ENCODE data around the gene COL10A1.
A peak's percentile ranks its signal among the peaks of the same experiment; 100 is the strongest.
"Not testable (repeated sequence)": the region's sequence is repeated elsewhere in the genome, so short reads cannot be mapped to it uniquely, and the experiment has no call there.

COL10A1 gene

DNA sequence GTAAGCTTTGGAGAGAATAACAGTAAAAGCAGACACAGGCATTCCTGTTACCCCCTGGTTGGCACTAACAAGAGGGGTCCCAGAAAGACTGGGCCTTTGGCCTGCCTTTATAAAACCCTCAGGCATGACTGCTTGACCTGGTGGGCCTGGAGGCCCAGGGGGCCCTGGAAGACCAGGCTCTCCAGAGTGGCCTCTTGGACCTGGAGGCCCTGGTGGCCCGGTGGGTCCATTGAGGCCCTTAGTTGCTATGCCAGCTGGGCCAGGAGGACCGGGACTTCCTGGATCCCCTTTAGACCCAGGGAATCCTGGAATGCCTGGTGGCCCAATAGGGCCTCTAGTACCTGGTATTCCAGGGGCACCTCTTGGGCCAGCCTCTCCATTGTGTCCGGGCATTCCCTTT lies 5.5 kb downstream of the COL10A1 start:
- DNase-seq (ENCODE audit: low spot score): no peak

DNA sequence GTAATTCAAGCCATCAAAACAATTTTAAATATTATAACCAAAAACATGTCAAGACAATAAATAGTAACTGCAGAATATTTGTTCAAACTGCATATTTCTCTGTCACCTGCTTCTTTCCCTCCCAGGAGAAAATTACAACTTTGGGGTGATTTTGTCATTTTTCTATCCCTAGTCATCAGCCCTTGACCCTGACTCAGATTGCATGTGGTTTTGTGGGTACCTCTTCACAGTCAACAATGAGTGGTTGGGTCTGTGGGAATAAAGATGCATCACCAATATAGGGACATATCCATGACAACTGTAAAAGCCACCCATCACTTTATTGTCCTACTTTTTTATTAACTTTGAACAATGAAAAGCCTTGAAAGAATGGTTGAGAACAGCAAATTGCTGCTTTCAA lies 7.3 kb downstream of the COL10A1 start:
- no peak for DNase-seq (ENCODE audit: low spot score)

DNA sequence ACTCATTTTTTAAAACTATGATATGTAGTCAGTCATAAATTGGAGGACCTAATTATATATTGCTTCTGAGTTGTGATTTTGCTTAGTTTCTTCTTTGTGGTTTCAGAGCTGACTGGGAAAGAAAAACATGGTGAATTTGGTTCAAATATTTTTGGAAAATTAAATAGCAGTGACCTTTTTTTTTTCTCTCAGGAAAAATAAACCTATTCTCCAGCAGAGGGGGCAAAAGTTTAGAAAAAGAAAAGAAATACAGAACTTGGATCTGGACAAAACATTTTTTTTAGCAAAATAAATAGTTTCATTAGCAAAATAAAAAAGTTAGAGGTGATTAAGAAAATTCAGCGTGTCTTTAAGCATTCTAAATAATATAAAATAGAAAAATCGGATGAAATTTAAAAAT lies 10.2 kb downstream of the COL10A1 start:
- DNase-seq (ENCODE audit: low spot score): no peak

DNA sequence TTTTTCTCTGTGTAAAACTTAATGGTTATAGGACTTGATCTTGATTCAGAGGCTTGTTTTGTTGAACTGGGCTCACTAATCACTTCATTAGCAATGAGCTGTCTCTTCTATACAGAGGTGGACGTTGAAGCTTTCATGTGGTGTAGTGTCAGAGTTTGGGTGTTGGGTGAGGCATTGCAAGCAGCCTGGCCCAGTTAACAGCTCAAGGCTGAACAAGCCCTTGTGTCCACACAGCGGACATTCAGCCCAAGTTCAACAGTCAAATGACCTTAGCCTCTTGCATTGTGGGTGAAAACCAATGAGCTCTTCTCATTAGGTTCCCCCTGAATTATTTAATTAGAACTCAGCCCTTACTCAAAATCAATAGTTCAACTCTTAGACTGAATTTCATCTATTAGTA lies 12.5 kb downstream of the COL10A1 start:
- no peak for DNase-seq (ENCODE audit: low spot score)

DNA sequence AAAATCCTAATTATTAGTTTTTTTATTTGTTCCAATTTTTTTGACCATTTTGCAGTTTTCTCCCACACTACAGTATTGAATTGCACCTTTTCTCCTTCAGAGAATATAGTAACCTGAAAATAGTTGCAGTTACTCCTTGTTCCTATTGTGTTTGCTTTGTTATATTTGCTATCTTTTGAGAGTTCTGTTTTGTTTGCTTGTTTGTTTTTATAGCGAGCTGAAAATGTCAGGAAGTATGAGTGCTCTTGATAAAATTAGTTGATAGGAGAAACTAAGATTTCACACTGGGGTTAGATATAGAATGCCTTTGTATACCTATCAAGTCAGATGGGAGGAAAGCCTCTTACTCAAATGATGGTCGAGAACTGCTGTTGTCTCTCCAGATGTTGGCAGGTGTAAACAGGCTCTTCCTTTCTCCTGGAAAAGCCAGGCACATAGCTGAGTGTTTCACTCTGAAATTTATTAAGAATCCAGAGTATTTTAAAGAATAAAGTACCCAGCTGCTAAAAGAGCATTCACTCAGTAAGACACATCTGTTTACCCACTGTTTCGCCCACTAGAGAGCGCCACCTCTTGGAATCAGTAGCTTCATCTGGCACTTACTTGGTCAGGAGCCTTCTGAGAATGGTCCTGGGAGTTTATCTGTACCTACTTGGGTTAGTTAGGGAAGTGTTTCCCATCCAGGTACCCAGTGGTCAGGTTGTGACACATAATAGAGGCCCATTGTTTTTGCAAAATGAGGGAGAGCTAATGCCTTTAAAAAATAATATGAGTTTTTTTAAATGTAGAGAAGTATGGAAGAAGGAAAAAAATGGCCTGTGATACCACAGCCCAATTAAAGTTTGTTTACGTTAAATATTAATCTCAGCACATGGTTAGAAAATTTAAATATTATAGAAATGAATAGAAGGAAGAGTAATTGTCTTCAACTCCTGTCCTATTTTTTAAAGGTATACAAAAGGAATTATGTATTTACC lies 14.1 kb downstream of the COL10A1 start:
- peak; percentile 37 for DNase-seq (ENCODE audit: low spot score)

DNA sequence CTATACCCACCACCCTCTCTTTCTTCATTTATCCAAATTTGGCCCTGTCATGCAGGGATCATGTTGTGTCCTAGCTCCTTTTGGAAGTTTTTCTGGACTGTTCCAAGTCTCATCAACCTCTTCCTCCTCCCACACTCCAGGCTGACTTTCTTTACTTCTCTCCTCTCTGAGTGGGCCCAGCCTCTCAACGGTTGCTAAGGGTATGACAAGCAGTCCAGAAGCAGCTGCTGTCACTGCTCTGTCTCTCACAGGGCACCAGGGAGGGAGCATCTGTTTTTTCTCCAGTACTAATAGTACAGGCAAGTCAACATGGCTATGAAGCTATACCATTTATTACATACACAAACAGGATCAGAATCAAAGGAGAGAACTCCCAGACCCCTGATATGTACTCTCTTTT lies 17.1 kb downstream of the COL10A1 start:
- DNase-seq (ENCODE audit: low spot score): no peak

DNA sequence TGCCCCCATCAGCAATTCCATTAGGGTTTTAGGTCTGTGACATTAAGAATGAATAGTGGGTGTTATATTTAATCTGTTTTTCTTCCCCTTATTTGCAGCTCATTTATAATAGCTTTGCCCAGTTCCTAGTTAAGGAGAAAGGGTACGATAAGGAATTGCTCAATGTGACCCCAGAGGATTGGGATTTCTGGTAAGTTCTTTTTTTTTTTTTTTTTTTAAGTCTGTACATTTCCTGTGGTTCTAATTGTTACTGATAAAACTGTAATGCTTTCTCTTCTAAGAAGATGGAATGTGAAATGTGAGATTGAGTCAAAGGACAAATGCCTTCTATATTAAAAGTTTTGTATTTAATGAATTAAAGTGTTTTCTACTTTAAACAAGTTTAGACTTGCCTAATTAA lies 19.8 kb downstream of the COL10A1 start:
- DNase-seq (ENCODE audit: low spot score): no peak

DNA sequence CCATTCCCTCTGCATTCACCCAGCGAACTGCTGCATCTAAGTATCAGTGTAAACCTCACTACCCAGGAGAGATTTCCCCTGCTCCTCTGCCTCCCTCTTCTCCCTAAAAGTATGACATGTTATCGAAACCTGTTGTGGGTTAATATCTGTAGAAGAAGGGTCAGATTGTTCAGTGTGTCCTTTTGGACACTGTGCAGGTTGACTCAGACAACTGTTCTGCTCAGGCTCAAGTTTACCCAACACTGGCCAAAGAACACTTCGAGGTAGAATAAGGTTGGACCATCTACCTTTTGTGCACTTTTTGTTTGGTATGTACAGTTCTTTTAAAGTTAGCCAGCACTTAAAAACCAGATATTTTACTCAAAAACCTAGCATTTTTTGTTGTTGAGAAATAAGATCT lies 20.7 kb downstream of the COL10A1 start:
- DNase-seq (ENCODE audit: low spot score): no peak

DNA sequence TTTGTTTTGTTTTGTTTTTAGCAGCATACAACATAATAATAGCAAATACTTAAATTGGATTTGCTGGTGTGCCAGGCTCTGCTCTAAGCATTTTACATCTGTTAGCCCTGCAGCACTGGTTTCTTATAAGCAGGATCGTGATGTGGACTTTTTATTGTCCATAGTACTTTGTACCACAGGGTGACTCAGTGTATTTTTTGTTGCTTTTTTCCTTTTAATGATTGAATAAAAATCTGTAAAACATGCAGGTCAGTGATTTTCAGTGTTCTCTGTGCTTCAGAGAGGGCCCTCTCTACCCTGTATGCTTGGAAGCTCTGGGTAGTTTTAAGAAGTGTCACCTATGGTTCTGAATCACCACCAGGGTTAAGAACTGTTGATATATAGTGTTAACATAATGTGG lies 21.3 kb downstream of the COL10A1 start:
- DNase-seq (ENCODE audit: low spot score): no peak

DNA sequence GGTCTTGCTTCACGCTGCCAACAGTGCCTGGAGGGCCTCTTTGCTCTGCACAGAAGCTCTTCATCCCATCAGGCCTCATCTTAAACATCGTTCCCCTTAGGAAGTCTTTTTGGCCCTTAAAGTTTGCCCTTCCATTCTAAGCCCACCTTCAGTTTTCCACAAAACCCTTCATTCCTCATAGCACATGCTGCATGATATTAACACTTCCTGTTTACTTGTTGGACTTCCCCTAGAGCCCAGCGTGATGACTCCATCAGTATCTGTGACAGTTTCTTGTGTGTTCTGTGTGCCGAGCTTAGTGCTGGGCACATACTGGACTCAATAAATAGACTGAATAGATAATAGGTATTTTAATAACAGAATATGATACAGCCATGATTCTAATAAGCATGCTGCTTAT lies 23.1 kb downstream of the COL10A1 start:
- DNase-seq (ENCODE audit: low spot score): no peak

DNA sequence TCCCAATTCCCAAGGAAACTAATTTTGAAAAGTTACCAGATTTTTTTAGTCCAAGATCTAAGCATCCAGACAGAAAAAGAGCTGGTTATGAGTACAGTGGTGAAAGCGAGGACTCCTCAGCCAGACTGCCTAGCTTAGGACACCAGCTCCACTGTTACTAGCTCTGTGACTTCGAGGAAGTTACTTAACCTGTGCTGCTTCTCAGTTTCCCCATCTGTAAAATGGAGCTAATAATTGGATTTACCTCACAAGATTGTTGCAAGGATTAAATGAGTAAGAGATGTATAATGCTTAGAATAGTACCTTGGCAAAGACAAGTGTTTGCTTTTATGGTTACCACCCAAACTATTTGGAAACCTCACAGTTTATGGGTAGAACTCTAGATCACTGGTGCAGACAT lies 24.1 kb downstream of the COL10A1 start:
- DNase-seq (ENCODE audit: low spot score): no peak

DNA sequence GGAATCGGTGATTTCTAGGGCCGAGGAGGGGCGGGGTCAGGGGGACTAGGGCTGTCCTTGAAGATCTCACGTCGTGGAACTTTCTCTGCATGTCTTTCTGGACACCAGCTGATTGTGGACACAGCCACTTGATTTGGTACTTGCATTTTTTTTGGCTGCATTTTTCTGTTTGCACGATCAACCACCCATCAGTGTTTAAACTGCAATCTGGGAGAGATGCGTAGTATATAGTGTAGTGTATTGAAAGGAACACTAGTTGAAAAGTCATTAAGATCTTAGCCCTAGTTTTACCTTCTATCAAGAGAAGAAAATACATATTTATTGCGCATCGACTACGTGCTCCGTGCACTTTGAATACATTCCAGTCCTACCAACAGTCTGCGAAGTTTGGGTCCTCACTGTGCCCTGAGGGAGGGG lies 24.6 kb downstream of the COL10A1 start:
- DNase-seq (ENCODE audit: low spot score): no peak

DNA sequence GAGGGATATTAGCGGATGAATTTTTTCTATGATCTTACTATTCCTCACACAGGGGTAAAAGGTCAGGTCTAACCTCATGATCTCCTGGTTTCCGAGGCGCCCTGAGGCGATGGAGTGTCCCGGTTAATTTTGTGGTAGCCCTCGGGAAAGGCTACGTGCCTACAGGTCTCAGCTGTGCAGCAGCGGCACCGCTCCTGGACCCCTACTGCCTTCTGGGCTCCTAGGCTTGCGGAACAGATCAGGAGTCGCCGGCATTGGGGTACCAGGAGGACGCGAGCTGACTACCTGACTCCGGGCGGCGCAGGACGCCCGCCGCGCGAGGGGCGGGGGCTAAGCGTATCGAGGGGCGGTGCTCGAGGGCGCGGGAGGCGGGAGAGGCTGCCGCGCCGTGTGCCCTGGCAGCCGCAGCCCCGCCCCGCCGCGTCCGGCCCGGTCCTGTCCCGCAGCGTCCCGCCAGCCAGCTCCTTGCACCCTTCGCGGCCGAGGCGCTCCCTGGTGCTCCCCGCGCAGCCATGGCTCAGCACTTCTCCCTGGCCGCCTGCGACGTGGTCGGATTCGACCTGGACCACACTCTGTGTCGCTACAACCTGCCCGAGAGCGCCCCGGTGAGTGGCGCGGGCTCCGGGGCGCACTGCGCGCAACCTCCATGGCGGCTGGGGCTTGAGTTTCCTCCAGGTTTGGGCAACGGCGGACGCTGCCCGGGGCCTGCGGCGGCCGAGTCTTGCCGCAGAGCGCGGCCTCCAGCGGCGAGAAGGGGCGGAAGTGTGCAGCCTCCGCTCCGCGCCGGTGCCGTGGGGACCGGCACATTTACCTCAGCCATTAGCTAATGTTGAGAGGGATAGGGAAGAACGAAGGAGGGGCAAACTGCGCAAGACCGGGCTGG lies 25.3 kb downstream of the COL10A1 start, which contains the start of gene NT5DC1:
Gene NT5DC1, plus strand, starts transcription at position 435 of the 883 bp plus-strand sequence. Its CDS starts 78 bp downstream, at position 513.
- DNase-seq (ENCODE audit: low spot score): peak; percentile 89

DNA sequence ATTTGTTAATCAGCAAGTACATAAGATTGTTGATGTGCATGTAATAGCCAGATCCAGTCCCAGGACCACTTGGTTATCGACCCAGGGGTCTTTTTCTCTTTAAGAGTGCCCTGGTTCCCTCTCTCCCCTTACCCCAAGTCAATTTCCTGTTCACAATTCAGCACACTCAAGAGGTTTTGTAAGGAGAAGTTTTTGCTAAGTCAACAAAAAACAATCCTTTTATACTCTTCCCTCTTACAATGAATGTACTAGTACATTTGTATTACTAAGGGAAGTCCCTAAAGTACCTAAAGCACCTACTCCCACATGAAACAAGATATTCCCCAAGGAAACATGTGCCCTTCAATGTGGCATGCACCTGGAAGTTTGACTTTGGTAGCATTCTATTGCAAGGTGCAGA lies 26.9 kb downstream of the COL10A1 start:
- no peak for DNase-seq (ENCODE audit: low spot score)

DNA sequence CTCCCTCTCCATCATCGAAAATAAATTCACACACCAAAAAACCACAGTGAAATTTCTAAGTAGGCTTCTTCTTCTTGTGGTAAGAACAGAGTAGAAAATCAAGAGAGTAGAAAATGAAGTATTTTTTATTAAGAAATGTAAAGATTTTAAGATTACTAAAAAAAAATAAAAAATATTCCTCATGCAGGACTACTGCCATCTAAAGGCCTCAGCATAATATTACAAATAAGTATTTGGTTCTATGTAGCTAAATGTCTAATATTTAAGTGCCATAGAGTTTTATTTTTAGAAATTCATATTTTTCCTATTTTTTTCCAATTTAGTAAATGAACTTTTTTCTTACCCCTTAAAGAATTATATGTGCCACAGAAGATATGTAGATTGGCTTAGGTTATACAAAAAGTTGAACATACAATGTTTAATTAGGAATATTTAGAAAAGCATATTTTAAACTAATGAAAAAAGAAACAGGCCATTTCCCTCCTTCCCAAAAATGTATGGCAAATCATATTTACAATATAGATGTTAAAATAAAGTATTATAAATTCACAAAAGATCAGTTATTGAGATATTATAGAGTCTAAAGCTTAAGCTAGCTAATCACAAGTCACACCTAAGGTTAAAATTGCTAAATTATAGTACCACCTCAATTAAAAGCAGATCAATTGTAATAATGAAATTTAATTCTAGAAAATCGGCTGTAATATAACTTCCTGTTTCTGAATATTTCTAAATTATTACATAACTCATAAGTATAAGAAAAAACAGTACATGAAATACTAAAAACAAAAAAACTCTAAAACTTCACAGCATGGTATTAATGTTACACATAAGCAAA lies 28.7 kb downstream of the COL10A1 start:
- no peak for DNase-seq (ENCODE audit: low spot score)

DNA sequence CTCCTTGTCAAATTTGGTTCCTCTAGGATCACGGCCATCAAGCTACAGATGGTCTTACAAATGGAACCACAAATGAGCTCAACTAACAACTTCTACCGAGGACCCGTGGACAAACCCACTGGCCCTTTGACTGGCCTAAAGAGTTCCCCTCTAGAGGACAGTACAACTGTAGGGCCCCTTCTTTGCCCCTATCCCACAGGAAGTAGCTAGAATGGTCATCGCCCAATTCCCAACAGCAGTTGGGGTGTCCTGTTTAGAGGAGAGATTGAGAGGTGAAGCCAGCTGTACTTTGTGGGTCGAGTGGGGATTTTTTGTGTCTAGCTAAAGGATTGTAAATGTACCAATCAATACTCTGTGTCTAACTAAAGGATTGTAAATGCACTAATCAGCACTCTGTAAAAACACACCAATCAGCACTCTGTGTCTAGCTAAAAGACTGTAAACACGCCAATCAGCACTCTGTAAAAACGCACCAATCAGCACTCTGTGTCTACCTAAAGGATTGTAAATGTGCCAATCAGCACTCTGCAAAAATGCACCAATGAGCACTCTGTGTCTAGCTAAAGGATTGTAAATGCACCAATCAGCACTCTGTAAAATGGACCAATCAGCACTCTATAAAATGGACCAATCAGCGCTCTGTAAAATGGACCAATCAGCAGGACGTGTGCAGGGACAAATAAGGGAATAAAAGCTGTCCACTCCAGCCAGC lies 29.7 kb downstream of the COL10A1 start:
- DNase-seq (ENCODE audit: low spot score): not testable (repeated sequence)

DNA sequence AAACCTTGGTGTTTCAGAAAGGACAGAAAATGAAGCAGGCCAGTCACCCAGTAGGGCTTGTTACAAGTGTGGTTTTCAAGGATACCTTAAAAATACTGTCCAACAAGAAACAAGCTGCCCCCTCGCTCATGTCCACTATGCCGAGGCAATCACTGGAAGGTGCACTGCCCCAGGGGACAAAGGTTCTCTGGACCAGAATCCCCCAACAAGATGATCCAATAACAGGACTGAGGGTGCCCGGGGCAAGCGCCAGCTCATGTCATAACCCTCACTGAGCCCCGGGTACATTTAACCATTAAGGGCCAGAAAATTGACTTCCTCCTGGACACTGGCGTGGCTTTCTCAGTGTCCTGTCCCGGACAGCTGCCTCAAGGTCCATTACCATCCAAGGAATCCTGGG lies 31.9 kb downstream of the COL10A1 start:
- no peak for DNase-seq (ENCODE audit: low spot score)

DNA sequence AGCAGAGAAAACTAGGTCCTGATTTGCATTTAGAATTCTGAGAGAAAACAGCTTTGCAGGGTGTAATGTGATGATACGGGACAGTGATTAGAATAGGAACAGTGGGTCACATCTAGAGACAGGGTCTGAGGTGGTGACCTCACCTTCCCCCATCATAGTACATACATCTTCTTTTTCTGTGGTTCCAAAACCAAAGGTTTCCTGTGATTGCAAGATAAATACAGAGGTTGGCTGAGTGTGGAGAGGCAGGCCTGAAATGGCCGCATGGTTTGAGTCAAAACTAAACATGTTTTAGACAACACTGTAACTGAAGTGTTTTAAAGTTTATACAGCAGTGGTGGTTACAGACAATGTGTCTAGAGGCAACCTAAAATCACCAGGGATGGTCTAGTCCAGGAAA lies 35.7 kb downstream of the COL10A1 start:
- no peak for DNase-seq (ENCODE audit: low spot score)

DNA sequence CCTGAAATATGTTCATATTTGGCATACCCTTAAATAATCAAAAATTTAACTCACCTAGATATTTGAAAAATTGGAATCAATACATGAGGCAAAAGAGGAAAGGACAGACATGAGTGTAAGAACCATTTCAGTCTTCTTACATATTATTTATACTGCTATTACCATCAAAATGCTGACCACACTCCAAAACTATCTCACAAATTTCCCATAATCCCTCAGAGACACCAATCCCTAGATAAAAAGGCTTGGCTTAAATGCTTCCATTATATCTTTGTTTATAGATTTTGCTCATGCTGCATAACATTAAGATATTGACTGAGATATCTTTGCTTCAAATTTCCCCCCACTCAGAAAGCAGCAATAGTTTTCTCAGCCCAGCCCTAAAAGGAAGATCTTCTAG lies 37.0 kb downstream of the COL10A1 start:
- no peak for DNase-seq (ENCODE audit: low spot score)

DNA sequence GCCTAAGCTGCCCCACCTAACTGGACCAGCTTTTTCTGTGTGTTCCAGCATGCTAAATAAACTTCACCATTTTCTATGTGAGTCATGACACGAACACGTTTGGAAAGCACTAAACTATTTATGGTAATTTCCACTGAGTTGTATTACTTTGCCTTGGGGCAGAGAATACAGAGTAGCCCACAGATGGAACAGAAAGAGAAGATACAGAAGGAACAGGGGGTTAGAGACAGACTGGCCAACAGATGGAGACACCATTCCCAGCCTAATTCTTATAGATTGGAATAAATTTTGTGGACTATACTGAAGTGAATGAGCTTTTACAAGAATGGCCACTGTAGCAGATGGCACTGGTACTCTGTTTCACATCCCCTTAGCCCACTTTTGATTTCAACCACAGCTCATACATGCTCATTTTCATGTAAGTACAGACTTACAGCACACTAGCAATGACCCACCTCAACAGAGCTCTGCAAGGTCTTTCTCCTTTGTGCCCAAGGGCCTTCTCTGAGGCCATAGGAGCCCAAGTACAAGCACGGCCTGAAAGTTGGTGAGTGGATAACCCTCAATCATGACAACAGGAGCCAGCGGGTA lies 38.4 kb downstream of the COL10A1 start:
- DNase-seq (ENCODE audit: low spot score): no peak

DNA sequence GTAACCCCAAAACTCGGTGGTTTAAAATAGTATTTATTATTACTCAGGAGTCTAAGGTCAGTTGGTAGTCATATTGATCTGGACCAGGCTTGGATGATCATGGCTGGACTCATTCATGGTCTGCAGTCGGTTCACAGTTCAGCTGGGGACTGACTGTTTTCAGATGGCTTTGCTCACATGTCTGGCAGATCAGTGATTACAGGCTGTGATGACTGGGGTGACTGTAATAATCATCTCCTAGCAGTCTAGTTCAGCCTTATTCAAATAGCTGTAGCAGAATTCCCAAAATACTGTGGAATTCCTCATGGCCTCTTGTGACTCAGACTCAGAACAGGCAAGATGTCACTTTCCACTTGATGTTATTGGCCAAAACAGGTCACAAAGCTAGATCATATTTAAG lies 41.6 kb downstream of the COL10A1 start:
- no peak for DNase-seq (ENCODE audit: low spot score)
